ENCODE measurements around the gene ANK3.

Gene ANK3

GRCh38 chr10:60209874-60210570, 179.7 kb downstream of the ANK3 start:
- DNase-seq: peak; percentile 19

DNA sequence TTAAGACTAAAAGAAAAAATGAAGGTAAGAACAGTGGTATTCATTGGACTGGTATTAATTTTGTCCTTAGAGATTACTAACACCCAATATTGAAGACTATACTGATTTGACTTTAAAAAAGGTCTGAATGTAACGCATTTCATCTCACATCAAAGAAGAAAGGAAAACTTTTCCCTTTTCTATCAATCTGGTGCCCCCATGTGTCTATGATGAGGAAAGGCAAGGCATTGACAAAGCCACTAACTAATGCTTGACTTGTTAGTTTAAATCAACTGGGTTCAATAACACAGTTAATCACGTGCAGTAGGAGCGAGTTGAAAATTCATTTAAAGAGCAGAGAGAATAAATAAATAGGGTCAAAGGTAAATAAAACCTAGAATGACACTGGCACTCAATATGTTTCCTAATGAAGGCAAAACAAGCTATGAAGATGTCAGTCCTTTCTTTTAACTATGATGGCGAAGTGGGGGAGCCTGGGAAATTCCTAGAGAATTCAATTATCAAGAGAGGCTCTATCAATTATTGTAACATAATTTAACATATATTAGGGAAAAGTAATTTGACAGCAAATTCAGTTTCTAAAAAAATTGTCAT, 180.9 kb downstream of the ANK3 start:
- DNase-seq: peak; percentile 55

DNA sequence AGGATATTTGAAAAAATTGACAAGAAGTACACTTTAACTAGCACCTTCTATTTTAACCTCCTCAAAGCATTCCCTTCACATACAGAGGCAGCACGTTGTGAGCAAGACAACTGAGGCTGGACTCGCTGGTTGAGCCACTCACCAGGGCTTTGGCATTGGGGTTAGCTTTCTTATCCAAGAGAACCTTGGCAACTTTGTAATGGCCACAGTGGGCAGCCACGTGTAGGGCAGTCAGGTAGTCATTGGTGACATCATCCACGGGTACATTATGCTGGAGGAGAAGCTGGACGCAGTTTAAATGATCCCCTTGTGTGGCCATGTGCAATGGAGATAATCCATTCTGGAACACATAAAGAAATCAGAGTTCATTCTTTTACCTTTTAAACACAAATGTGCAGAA, 181.8 kb downstream of the ANK3 start:
- DNase-seq: no peak

- DNase-seq: no peak
Measured at GRCh38 chr10:60206735-60207134, 182.9 kb downstream of the ANK3 start.

GRCh38 chr10:60205741-60206140, 183.9 kb downstream of the ANK3 start:
- DNase-seq: no peak

GRCh38 chr10:60203993-60204618, 185.6 kb downstream of the ANK3 start:
- DNase-seq: peak; percentile 37

GRCh38 chr10:60200682-60201053, 189.0 kb downstream of the ANK3 start:
- no peak for DNase-seq

GRCh38 chr10:60200012-60200681, 189.5 kb downstream of the ANK3 start:
- peak; percentile 1 for DNase-seq

GRCh38 chr10:60197206-60197605, 192.5 kb downstream of the ANK3 start:
- no peak for DNase-seq

DNA sequence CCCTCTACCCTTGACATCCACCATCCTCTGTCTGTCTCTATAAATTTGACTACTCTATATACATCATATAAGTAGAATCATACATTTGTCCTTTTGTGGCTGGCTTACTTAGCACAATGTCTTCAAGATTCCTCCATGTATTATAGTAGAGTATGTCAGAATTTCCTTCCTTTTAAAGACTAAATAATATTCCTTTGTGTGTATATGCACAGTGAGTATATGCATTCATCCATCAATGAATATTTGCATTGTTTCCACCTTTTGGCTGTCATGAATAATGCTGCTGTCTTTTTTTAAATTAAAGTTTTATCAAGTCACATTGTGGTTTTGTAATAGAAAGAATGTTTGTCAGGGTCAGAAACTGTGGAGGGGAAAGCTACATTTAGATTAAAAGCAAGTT, 195.3 kb downstream of the ANK3 start:
- DNase-seq: no peak

DNA sequence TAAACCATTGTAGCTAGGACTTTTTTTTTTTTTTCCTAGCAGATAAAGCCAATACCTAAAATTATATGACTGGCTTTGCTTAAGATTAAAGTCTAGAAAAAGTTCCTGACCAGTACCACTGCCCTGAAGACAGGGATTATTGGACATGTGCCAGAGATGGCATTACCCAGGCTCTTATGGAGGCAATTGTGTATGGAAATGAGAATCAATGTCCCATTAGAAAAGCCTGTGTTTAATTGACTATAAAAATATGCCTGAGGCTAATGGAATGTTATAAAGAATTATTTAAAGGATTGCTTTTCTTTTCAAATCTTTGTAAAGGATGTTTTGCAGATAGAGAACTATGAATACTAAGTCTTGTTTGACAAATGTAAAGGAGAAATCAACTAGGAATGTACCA, 196.7 kb downstream of the ANK3 start:
- DNase-seq: peak; percentile 26

- DNase-seq: no peak
Measured at GRCh38 chr10:60189861-60190475, 199.7 kb downstream of the ANK3 start.

- DNase-seq: no peak
Measured at GRCh38 chr10:60188548-60188947, 201.1 kb downstream of the ANK3 start.

DNA sequence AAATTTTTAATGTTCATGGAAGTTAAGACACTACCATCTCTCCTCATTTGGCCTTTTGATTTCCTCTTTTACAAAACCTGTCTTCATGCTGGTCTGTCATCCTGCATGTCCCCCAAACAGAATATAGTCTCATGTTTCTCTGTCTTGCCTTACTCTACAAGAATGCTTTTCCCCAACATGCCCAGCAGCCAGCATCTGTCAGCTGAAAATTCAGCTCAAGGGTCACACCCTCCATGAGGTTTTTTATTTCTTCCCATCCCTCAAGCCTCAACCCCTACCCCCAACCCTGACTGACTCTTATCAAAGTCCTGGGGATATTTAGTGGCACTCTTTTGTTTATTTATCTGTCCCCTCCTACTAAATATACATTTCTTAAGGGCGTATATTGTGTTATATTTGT, 202.0 kb downstream of the ANK3 start:
- no peak for DNase-seq

- DNase-seq: no peak
Measured at GRCh38 chr10:60186315-60187071, 203.2 kb downstream of the ANK3 start.

DNA sequence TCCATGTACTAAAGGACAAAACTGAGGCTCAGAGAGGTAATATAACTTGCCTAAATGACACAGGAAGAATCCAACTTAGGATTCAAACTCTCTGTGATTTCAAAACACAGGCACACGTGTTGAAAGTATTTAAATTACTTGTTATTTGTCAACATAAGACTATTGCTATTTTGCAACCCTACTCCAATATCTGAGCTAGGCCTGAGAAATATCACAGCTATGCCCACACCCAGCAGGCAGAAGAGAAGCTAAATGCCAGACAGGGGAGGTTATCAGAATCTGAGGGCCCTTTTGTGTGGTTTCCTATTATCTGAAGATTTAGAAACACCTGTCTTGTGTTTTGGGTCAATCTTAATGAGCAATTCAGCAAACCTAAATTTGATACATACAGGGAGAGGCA, 204.3 kb downstream of the ANK3 start:
- no peak for DNase-seq

DNA sequence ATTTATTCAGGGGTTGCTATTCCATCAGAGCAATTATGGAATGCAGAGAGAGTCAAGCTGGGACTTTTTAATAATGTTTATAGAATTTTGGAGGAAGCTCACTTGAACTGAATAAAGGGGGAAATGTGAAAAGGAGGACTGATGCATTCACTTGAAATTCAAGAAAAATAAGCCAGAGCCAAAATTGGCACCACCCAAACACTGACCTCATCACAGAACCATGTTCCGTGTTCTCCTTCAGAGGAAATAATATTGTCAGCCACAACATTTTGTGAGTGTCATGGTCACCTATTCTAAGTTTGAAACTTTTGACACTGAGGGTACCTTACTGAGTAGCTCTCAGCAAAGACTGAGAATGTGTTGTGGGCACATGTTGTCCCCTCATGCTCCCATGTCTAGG, 207.0 kb downstream of the ANK3 start:
- DNase-seq: no peak

DNA sequence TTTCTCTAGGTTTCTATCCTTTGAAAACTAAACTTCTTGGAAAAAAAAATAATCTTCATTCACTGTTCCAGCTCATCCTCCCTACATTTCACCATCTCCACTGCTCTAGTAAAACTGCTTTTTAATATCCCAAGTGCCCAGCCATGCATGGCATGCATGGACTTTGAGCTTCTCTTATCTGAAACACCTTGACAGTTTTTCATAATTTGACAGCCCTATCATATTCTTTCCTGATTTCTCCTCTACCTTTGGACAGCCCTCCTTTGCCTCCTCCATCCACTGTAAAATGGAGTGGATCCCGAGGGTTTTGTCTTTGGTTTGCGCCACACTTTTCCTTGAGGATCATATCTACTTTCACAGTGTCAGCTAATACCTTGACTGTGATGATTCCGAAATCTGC, 212.8 kb downstream of the ANK3 start:
- no peak for DNase-seq

GRCh38 chr10:60175441-60175971, 214.2 kb downstream of the ANK3 start:
- DNase-seq: no peak

DNA sequence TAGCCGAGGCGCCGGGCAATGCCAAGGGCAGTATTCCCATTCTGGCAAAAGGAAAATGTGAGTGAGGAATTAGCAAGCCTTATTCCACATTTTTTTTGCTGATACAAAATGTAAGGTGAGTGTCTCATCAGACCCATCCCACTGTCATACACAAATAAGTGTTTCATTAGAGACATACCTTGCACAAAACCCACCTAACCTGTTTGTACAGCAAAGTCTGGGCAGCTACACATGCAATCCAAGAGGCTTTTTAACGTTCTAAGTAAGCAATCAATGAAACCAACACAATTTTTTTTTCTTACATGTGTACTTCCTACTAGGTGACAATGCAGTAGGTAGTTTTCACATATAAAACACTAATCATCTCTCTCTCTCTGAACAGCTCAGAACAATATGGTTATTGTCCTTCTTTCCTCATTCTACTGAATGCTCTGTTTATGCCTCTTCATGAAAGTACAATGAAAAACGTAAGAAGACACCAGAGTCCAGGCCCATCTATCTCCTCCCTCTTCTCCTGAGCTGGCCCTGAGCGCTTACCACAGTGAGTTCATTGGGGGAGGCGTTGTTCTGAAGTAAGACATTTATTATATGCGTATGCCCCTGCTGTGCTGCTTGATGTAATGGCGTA, 217.2 kb downstream of the ANK3 start:
- DNase-seq: no peak

GRCh38 chr10:60171436-60172013, 218.2 kb downstream of the ANK3 start:
- no peak for DNase-seq

DNA sequence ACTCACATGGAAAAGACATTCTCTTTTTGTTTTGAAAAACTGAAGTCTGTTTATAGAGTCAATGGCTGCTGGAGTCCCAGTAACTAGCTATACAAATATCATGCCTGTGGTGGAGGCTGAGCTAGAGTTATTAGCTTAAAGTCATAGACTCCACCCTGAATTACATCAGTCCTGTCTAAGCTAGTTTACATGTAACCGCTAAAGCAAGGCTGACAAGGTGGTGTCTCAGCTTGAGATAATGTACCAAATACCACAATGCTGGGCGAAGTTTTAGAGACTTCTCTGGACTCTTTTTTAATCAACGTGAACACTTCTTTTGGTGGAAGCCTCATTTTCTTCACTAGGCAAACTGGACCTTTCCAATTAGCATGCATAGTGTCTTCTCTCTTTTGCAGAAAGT, 219.4 kb downstream of the ANK3 start:
- no peak for DNase-seq
